Neural cell (in vitro differentiated cells): ENCODE measurements around the gene RHOF.

Source experiments
- EP300 ChIP-seq: fragments of 450-650 bp; conservative IDR thresholded peaks from 2 replicates; pipeline ENCODE4 v1.6.1; 2014; ENCODE audit warnings: antibody characterized with exemption, mild to moderate bottlenecking, moderate library complexity; ENCODE audit not compliant: poor library complexity, severe bottlenecking
- EZH2 ChIP-seq: fragments of 200-600, 300-800 bp; shearing (Covaris generic), sonication (generic); IDR thresholded peaks from 2 replicates; pipeline ENCODE4 v1.6.1; 2014; ENCODE audit warnings: antibody characterized with exemption, low read length, borderline replicate concordance, mild to moderate bottlenecking; ENCODE audit not compliant: insufficient read depth, poor library complexity, severe bottlenecking
- RAD21 ChIP-seq: fragments of 450-650 bp; conservative IDR thresholded peaks from 2 replicates; pipeline ENCODE4 v1.6.1; 2014; ENCODE audit warnings: antibody characterized with exemption, mild to moderate bottlenecking, moderate library complexity
- TF ChIP-seq, protein P1 (sequence below): IDR thresholded peaks from 2 replicates; pipeline ENCODE4 v1.6.1; 2012; ENCODE audit warnings: borderline replicate concordance
- TF ChIP-seq, protein P2 (sequence below): fragments of 450-650 bp; IDR thresholded peaks from 2 replicates; pipeline ENCODE4 v1.5.1; 2014; ENCODE audit warnings: antibody characterized with exemption, mild to moderate bottlenecking, moderate library complexity; ENCODE audit not compliant: poor library complexity, severe bottlenecking

DNA sequence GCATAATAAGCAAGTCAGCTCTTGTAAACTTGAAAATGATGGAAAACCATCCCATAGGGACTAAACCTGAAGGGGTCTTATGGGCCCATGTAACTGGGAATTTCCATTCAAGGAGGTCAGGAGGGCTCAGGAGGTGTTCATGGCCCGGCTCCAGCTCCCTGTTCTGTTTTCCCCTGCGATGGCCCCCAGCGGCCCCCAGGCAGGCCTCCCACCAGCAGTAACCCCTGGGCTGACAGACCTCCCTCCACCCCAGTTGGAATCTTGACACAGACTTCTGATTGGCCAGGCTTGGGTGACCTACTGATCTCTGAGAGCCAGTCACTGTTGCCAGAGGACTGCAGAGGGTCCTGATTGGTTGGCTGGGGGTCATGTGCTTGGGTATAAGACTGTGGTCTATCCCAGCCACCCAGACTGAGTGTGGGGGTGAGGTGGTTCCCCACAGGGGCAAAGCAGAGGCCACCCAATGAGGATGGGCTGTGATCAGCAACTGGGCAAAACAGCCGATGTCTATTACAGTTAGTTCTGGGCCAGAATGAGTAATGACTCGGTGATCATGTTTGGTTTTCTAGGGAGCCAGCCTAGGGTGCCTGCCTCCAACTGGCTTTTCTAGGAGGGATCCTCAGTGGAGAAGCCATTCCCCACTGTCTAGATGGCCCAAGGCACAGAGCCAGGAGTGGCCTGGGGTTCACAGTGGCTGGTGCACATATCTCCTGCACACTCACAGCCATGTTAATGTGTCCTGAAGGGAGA lies 27.0 kb downstream of the RHOF start:
- TF ChIP-seq, protein P1, sequence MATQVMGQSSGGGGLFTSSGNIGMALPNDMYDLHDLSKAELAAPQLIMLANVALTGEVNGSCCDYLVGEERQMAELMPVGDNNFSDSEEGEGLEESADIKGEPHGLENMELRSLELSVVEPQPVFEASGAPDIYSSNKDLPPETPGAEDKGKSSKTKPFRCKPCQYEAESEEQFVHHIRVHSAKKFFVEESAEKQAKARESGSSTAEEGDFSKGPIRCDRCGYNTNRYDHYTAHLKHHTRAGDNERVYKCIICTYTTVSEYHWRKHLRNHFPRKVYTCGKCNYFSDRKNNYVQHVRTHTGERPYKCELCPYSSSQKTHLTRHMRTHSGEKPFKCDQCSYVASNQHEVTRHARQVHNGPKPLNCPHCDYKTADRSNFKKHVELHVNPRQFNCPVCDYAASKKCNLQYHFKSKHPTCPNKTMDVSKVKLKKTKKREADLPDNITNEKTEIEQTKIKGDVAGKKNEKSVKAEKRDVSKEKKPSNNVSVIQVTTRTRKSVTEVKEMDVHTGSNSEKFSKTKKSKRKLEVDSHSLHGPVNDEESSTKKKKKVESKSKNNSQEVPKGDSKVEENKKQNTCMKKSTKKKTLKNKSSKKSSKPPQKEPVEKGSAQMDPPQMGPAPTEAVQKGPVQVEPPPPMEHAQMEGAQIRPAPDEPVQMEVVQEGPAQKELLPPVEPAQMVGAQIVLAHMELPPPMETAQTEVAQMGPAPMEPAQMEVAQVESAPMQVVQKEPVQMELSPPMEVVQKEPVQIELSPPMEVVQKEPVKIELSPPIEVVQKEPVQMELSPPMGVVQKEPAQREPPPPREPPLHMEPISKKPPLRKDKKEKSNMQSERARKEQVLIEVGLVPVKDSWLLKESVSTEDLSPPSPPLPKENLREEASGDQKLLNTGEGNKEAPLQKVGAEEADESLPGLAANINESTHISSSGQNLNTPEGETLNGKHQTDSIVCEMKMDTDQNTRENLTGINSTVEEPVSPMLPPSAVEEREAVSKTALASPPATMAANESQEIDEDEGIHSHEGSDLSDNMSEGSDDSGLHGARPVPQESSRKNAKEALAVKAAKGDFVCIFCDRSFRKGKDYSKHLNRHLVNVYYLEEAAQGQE: no peak
- TF ChIP-seq, protein P2, sequence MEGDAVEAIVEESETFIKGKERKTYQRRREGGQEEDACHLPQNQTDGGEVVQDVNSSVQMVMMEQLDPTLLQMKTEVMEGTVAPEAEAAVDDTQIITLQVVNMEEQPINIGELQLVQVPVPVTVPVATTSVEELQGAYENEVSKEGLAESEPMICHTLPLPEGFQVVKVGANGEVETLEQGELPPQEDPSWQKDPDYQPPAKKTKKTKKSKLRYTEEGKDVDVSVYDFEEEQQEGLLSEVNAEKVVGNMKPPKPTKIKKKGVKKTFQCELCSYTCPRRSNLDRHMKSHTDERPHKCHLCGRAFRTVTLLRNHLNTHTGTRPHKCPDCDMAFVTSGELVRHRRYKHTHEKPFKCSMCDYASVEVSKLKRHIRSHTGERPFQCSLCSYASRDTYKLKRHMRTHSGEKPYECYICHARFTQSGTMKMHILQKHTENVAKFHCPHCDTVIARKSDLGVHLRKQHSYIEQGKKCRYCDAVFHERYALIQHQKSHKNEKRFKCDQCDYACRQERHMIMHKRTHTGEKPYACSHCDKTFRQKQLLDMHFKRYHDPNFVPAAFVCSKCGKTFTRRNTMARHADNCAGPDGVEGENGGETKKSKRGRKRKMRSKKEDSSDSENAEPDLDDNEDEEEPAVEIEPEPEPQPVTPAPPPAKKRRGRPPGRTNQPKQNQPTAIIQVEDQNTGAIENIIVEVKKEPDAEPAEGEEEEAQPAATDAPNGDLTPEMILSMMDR: no peak
- no peak for TF ChIP-seq EZH2
- no peak for TF ChIP-seq EP300
- no peak for TF ChIP-seq RAD21
